HepG2 (cell line): ENCODE data around the gene ZBTB7C. TPM values are rescaled to one million over a fixed set of nuclear protein-coding genes. Genes with fewer than 3 reads are reported as not detected.

Source experiments
- ATAC-seq: fragments of 200-7000 bp; cut with Tn5 transposase; 3 replicates; pipeline ENCODE4 v1.9.1; 2020; ENCODE audit warnings: mild to moderate bottlenecking, moderate library complexity
- BruUV-seq: library from RNA; stranded (reverse); fragments of 400-500 nt; replicated peaks from 2 replicates; lab custom pipeline; 2021; lab: Mats Ljungman, UMichigan
- CTCF ChIA-PET: fragments of 300-600 bp; formaldehyde crosslinking; extraction: SDS; loops from one replicate; lab custom pipeline; 2021; ENCODE audit warnings: low total read pairs, inconsistent platforms, low intra/inter-chr PET ratio; lab: Yijun Ruan, JAX
- POLR2A ChIA-PET: fragments of 350-600 bp; sonication (Branson Sonifier 250); formaldehyde crosslinking; loops from one replicate; lab custom pipeline; 2020; ENCODE audit warnings: antibody characterized with exemption, inconsistent platforms; lab: Yijun Ruan, JAX
- DNase-seq: peaks from one replicate; pipeline ENCODE4 v3.0.0-alpha.2; 2015; ENCODE audit warnings: low spot score
- FAIRE-seq: peaks from 3 replicates; lab custom pipeline; 2011; peaks lifted over from hg19 to GRCh38; lab: Jason Lieb, UNC
- H2AFZ ChIP-seq: one replicate; pipeline ENCODE4 v1.6.1; 2011; ENCODE audit warnings: low read length, inconsistent platforms
- H3K27ac ChIP-seq: fragments of 300-600 bp; 3 replicates; pipeline ENCODE4 v1.8.0; 2011; ENCODE audit warnings: mixed run types, mild to moderate bottlenecking, mixed read lengths, low read length, inconsistent platforms; ENCODE audit not compliant: insufficient read depth; ENCODE audit errors: extremely low read length
- H3K27me3 ChIP-seq, 2 experiments: fragments of 200-600 bp in 1 of 2; 2 replicates in 1 of 2; 3 replicates in 1 of 2; pipeline versions ENCODE4 v1.6.0 to v1.8.0; 2011; ENCODE audit warnings: low read length in 2 of 2, mild to moderate bottlenecking in 2 of 2, moderate library complexity in 2 of 2, inconsistent platforms in 1 of 2; ENCODE audit not compliant: insufficient read depth in 2 of 2, control insufficient read depth in 1 of 2
- H3K36me3 ChIP-seq, 2 experiments: fragments of 200-600 bp in 1 of 2; replicated peaks in 1 of 2; 2 replicates in 1 of 2; 3 replicates in 1 of 2; pipeline versions ENCODE4 v1.5.1 to v1.8.0; 2011; ENCODE audit warnings: low read length in 2 of 2, inconsistent platforms in 1 of 2; ENCODE audit not compliant: insufficient read depth in 2 of 2, control insufficient read depth in 1 of 2
- H3K4me1 ChIP-seq: 2 replicates; pipeline ENCODE4 v1.5.1; 2012; ENCODE audit warnings: low read length, inconsistent platforms; ENCODE audit not compliant: insufficient read depth
- H3K4me2 ChIP-seq: 2 replicates; pipeline ENCODE4 v1.6.0; 2011; ENCODE audit warnings: low read depth, low read length, inconsistent platforms
- H3K4me3 ChIP-seq, 3 experiments: fragments of 200-600 bp in 1 of 3; sonication (generic), shearing (Covaris generic) in 1 of 3; replicated peaks in 1 of 3; 2 replicates each; pipeline ENCODE4 v1.5.1; 2011 to 2016; ENCODE audit warnings: low read length in 3 of 3, inconsistent platforms in 2 of 3, low read depth in 2 of 3, mild to moderate bottlenecking in 2 of 3, control low read depth in 1 of 3, mixed read lengths in 1 of 3; ENCODE audit not compliant: insufficient read depth in 1 of 3
- H3K79me2 ChIP-seq: one replicate; pipeline ENCODE4 v1.6.1; 2011; ENCODE audit warnings: low read length, inconsistent platforms; ENCODE audit not compliant: insufficient read depth
- H3K9ac ChIP-seq: 2 replicates; pipeline ENCODE4 v1.6.0; 2011; ENCODE audit warnings: mild to moderate bottlenecking, low read depth, low read length, inconsistent platforms; ENCODE audit not compliant: insufficient read depth
- H3K9me3 ChIP-seq: 2 replicates; pipeline ENCODE4 v1.5.1; 2012; ENCODE audit warnings: mild to moderate bottlenecking, low read length
- H4K20me1 ChIP-seq: 2 replicates; pipeline ENCODE4 v1.6.0; 2011; ENCODE audit warnings: inconsistent platforms, mild to moderate bottlenecking, low read length, moderate library complexity; ENCODE audit not compliant: insufficient read depth
- ARNT2 ChIP-seq: sonication (generic); formaldehyde crosslinking; IDR thresholded peaks from 2 replicates; pipeline ENCODE4 v1.8.0; 2022; ENCODE audit warnings: mild to moderate bottlenecking, low read depth, missing genetic modification reagents, moderate library complexity
- EED ChIP-seq: sonication (generic); formaldehyde crosslinking; IDR thresholded peaks from 2 replicates; pipeline ENCODE4 v1.5.0; 2020; ENCODE audit warnings: mild to moderate bottlenecking, missing genetic modification reagents
- ETV5 ChIP-seq: IDR thresholded peaks from 2 replicates; pipeline ENCODE4 v1.6.1; 2018; ENCODE audit warnings: missing biosample characterization, missing genetic modification reagents, inconsistent platforms, borderline replicate concordance
- HIVEP1 ChIP-seq: sonication (generic); formaldehyde crosslinking; IDR thresholded peaks from 2 replicates; pipeline ENCODE4 v1.4.0; 2020; ENCODE audit warnings: mild to moderate bottlenecking, missing genetic modification reagents
- KAT7 ChIP-seq: IDR thresholded peaks from 2 replicates; pipeline ENCODE4 v1.6.1; 2018; ENCODE audit warnings: borderline replicate concordance, missing compliant biosample characterization
- KLF11 ChIP-seq: IDR thresholded peaks from 2 replicates; pipeline ENCODE4 v1.6.1; 2016; ENCODE audit warnings: missing compliant biosample characterization
- NCOR1 ChIP-seq: fragments of 200-600 bp; sonication (generic); IDR thresholded peaks from 2 replicates; pipeline ENCODE4 v1.7.0; 2017; ENCODE audit warnings: antibody characterized with exemption, low read length, borderline replicate concordance
- PHB2 ChIP-seq: fragments of 450-650 bp; IDR thresholded peaks from 2 replicates; pipeline ENCODE4 v1.6.1; 2018; ENCODE audit not compliant: partially characterized antibody
- RNF219 ChIP-seq: sonication (generic); formaldehyde crosslinking; IDR thresholded peaks from 2 replicates; pipeline ENCODE4 v1.5.0; 2020; ENCODE audit warnings: mild to moderate bottlenecking, missing genetic modification reagents
- SMARCC2 ChIP-seq: fragments of 450-650 bp; IDR thresholded peaks from 2 replicates; pipeline ENCODE4 v1.6.1; 2017; ENCODE audit warnings: antibody characterized with exemption, mild to moderate bottlenecking
- TFDP2 ChIP-seq: sonication (generic); formaldehyde crosslinking; IDR thresholded peaks from 2 replicates; pipeline ENCODE4 v1.4.0; 2020; ENCODE audit warnings: missing genetic modification reagents
- ZBTB43 ChIP-seq: sonication (generic); formaldehyde crosslinking; conservative IDR thresholded peaks from 2 replicates; pipeline ENCODE4 v1.4.0; 2020; ENCODE audit warnings: missing genetic modification reagents
- ZKSCAN8 ChIP-seq: IDR thresholded peaks from 2 replicates; pipeline ENCODE4 v1.6.1; 2016; ENCODE audit warnings: borderline replicate concordance, missing genetic modification reagents, missing compliant biosample characterization
- ZNF235 ChIP-seq: sonication (generic); formaldehyde crosslinking; IDR thresholded peaks from 2 replicates; pipeline ENCODE4 v1.8.1; 2023; ENCODE audit warnings: mild to moderate bottlenecking, missing genetic modification reagents, borderline replicate concordance
- ZNF382 ChIP-seq: sonication (generic); formaldehyde crosslinking; IDR thresholded peaks from 2 replicates; pipeline ENCODE4 v1.5.0; 2020; ENCODE audit warnings: missing genetic modification reagents, mild to moderate bottlenecking, borderline replicate concordance
- ZNF484 ChIP-seq: sonication (generic); formaldehyde crosslinking; IDR thresholded peaks from 2 replicates; pipeline ENCODE4 v1.5.1; 2020; ENCODE audit warnings: mild to moderate bottlenecking, low read depth, missing genetic modification reagents, borderline replicate concordance
- ZNF501 ChIP-seq: sonication (generic); formaldehyde crosslinking; IDR thresholded peaks from 2 replicates; pipeline ENCODE4 v1.5.1; 2020; ENCODE audit warnings: mild to moderate bottlenecking, moderate library complexity, missing genetic modification reagents
- WGBS: methylation state at CpG from one replicate; pipeline ENCODE4 v1.1.6; 2017; ENCODE audit warnings: low lambda C conversion rate; 5-methylcytosine and 5-hydroxymethylcytosine counted together
- in situ Hi-C: cut with HindIII; loops from 2 replicates; pipeline ENCODE4 v1.10.0; 2017; ENCODE audit warnings: low pct_unique_long_range_greater_than_20kb; ENCODE audit not compliant: extremely low pct_ligation_motif_present
- intact Hi-C: fragments of 100-400 bp; cut with micrococcal nuclease; formaldehyde crosslinking; loops from one replicate; pipeline ENCODE4 v1.10.0; 2022; ENCODE audit not compliant: unreplicated experiment
- polyA plus RNA-seq, 8 experiments: library from polyadenylated mRNA; depleted of rRNA in 3 of 8; stranded (reverse) in 7 of 8; unstranded in 1 of 8; fragments of >200 nt; fragmentation: Illumina TruSeq in 4 of 8; extraction: Trizol in 4 of 8; gene quantifications; 2 replicates each; pipeline versions ENCODE4 v1.2.1 to v1.2.3, GENCODE V29; 2011 to 2016; ENCODE audit warnings: low read depth in 4 of 8, missing spikeins in 1 of 8, mixed read lengths in 1 of 8; ENCODE audit not compliant: insufficient read depth in 1 of 8
- total RNA-seq, 5 experiments: library from RNA; depleted of rRNA; stranded (reverse); fragments of >200 nt; fragmentation: Illumina TruSeq; extraction: Trizol; gene quantifications; 2 replicates each; pipeline ENCODE4 v1.2.3, GENCODE V29; 2016; ENCODE audit warnings: low read depth in 1 of 5

The ZBTB7C gene
- total and polyA plus RNA-seq, 2 of the 13 experiments (the other 11 are each of a cell fraction or from before 2014, with no cell fraction given): 0.01 to 0.04 TPM

- no peak for DNase-seq
- peaks cover 0 to 6% of the 10 kb centered on the region in 2 experiments; a peak in 2 of 5 replicates for H3K27me3 ChIP-seq
- H4K20me1 ChIP-seq: no peaks in the 10 kb centered on the region
- no peak overlapping the region for H2AFZ ChIP-seq
- no peak overlapping the region for H3K27ac ChIP-seq
- no peak overlapping the region for H3K9ac ChIP-seq
- no peak for ATAC-seq
- POLR2A ChIA-PET: no interaction called here
- H3K79me2 ChIP-seq: no peaks in the 10 kb centered on the region
- CTCF ChIA-PET: no interaction called here
- H3K4me1 ChIP-seq: no peaks in the 10 kb centered on the region
- H3K36me3 ChIP-seq: no peaks in the 10 kb centered on the region
- no peak overlapping the region for H3K4me2 ChIP-seq
- no peaks in the 10 kb centered on the region for H3K9me3 ChIP-seq
- no peak for TF ChIP-seq ZNF382 (CRISPR knock-in tag)
- no peak for TF ChIP-seq KAT7 (CRISPR knock-in tag)
- TF ChIP-seq KLF11 (CRISPR knock-in tag): no peak
- TF ChIP-seq ETV5 (CRISPR knock-in tag): no peak
- no peak for TF ChIP-seq ZNF501 (CRISPR knock-in tag)
- no peak for TF ChIP-seq TFDP2
- no peak for TF ChIP-seq PHB2
- no peak for TF ChIP-seq ARNT2 (CRISPR knock-in tag)
- no peak for TF ChIP-seq SMARCC2
- TF ChIP-seq EED: no peak
- no peak for TF ChIP-seq HIVEP1
- no peak for TF ChIP-seq ZNF235 (CRISPR knock-in tag)
- TF ChIP-seq ZKSCAN8 (CRISPR knock-in tag): no peak
- TF ChIP-seq ZBTB43: no peak
- no peak for TF ChIP-seq NCOR1
- no peak for TF ChIP-seq ZNF484 (CRISPR knock-in tag)
- TF ChIP-seq RNF219 (CRISPR knock-in tag): no peak
- TF ChIP-seq, all 625 proteins: peak for 0
- intact Hi-C loops: no loop called here
- FAIRE-seq: no peak
- BruUV-seq: no TSS peak
- WGBS: 75% methylated on average over 17 of the region's 62 CpGs
- no peak overlapping the region for H3K4me3 ChIP-seq
- in situ Hi-C loops: no loop called here
Observed at GRCh38 chr18:48029296-48029986, 379.7 kb downstream of the ZBTB7C start.
